GM12891 (cell line): Measurements from ENCODE around the gene ENAH.
A peak's percentile ranks its signal among the peaks of the same experiment; 100 is the strongest.

Source experiments
- DNase-seq: peaks from one replicate; pipeline ENCODE4 v3.0.0; 2011; ENCODE audit warnings: low spot score; ENCODE audit not compliant: insufficient read length
- FAIRE-seq: peaks from 2 replicates; lab custom pipeline; 2011; peaks lifted over from hg19 to GRCh38; lab: Jason Lieb, UNC
- PAX5 ChIP-seq: IDR thresholded peaks from 2 replicates; pipeline ENCODE4 v1.6.1; 2011; ENCODE audit warnings: low read length, moderate library complexity, mild to moderate bottlenecking; ENCODE audit not compliant: insufficient read depth, severe bottlenecking
- POLR2A ChIP-seq: IDR thresholded peaks from 2 replicates; pipeline ENCODE4 v1.6.1; 2011; ENCODE audit warnings: low read depth, low read length, control low read depth
- POLR2AphosphoS5 ChIP-seq: IDR thresholded peaks from 2 replicates; pipeline ENCODE4 v1.6.1; 2011; ENCODE audit warnings: low read depth, low read length, control low read depth
- POU2F2 ChIP-seq: IDR thresholded peaks from 2 replicates; pipeline ENCODE4 v1.6.1; 2011; ENCODE audit warnings: low read depth, mild to moderate bottlenecking, control low read depth, low read length, moderate library complexity
- SPI1 ChIP-seq: IDR thresholded peaks from 2 replicates; pipeline ENCODE4 v1.6.1; 2011; ENCODE audit warnings: low read depth, low read length, control low read depth
- TAF1 ChIP-seq: IDR thresholded peaks from 2 replicates; pipeline ENCODE4 v1.6.1; 2011; ENCODE audit warnings: low read depth, low read length, control low read depth

The ENAH gene

GRCh38 chr1:225506727-225507126, 146.2 kb downstream of the ENAH start:
- DNase-seq (no peak), FAIRE-seq (no peak)
- TF ChIP-seq PAX5 (no peak), POLR2AphosphoS5 (no peak), SPI1 (no peak), TAF1 (no peak), POLR2A (no peak), POU2F2 (no peak)

GRCh38 chr1:225504776-225505175, 148.1 kb downstream of the ENAH start:
- DNase-seq = no peak
- no peak for FAIRE-seq
- TF ChIP-seq TAF1 = no peak
- no peak for TF ChIP-seq POU2F2
- TF ChIP-seq POLR2A = no peak
- no peak for TF ChIP-seq PAX5

GRCh38 chr1:225500624-225501192, 152.2 kb downstream of the ENAH start:
- peak; percentile 13 for FAIRE-seq
- TF ChIP-seq PAX5 = no peak
- TF ChIP-seq TAF1 = no peak
- no peak for TF ChIP-seq POLR2A
- TF ChIP-seq POLR2AphosphoS5 = no peak
- TF ChIP-seq SPI1 = no peak
- no peak for TF ChIP-seq POU2F2
- no peak for DNase-seq

- FAIRE-seq = no peak
- no peak for DNase-seq
- TF ChIP-seq SPI1 = no peak
- no peak for TF ChIP-seq POLR2A
- no peak for TF ChIP-seq POU2F2
- no peak for TF ChIP-seq TAF1
- TF ChIP-seq PAX5 = no peak
- TF ChIP-seq POLR2AphosphoS5 = no peak
Measured at GRCh38 chr1:225498549-225499136, 154.3 kb downstream of the ENAH start.

GRCh38 chr1:225494789-225495359, 158.0 kb downstream of the ENAH start:
- FAIRE-seq (peak; percentile 77), DNase-seq (no peak)
- TF ChIP-seq PAX5 (no peak), TAF1 (no peak), SPI1 (no peak), POLR2AphosphoS5 (no peak), POLR2A (no peak), POU2F2 (no peak)

GRCh38 chr1:225493591-225494246, 159.2 kb downstream of the ENAH start:
- DNase-seq (no peak), FAIRE-seq (no peak)
- TF ChIP-seq PAX5 (no peak), POLR2AphosphoS5 (no peak), POU2F2 (no peak), POLR2A (no peak), SPI1 (no peak), TAF1 (no peak)

- DNase-seq (no peak), FAIRE-seq (no peak)
- TF ChIP-seq POU2F2 = no peak
- TF ChIP-seq PAX5 = no peak
- TF ChIP-seq POLR2AphosphoS5 = no peak
- TF ChIP-seq TAF1 = no peak
- no peak for TF ChIP-seq POLR2A
- no peak for TF ChIP-seq SPI1
Measured at GRCh38 chr1:225488676-225489075, 164.2 kb downstream of the ENAH start.

GRCh38 chr1:225486856-225487255, 166.1 kb downstream of the ENAH start:
- FAIRE-seq = no peak
- TF ChIP-seq POLR2AphosphoS5 (no peak), TAF1 (no peak), POU2F2 (no peak), SPI1 (no peak), POLR2A (no peak), PAX5 (no peak)

GRCh38 chr1:225485991-225486530, 166.9 kb downstream of the ENAH start:
- DNase-seq (no peak), FAIRE-seq (no peak)
- TF ChIP-seq SPI1 (no peak), TAF1 (no peak)

More at GRCh38 chr1:225486856-225487255, 166.1 kb downstream of the ENAH start:
- DNase-seq = no peak

GRCh38 chr1:225485226-225485625, 167.7 kb downstream of the ENAH start:
- no peak for FAIRE-seq
- DNase-seq = no peak
- TF ChIP-seq POU2F2 (no peak), TAF1 (no peak), POLR2A (no peak), PAX5 (no peak), SPI1 (no peak), POLR2AphosphoS5 (no peak)
